Karpas-422 (cell line): ENCODE data around the gene PATJ. TPM values are rescaled to one million over a fixed set of nuclear protein-coding genes. Genes with fewer than 3 reads are reported as not detected.
"Not testable (repeated sequence)": the region's sequence is repeated elsewhere in the genome, so short reads cannot be mapped to it uniquely, and the experiment has no call there.

Source experiments
- DNase-seq: peaks from one replicate; pipeline ENCODE4 v3.0.0-alpha.2; 2015
- H2AFZ ChIP-seq: fragments of 200-600 bp; sonication (generic); 2 replicates; pipeline ENCODE4 v1.6.1; 2014; ENCODE audit warnings: antibody characterized with exemption, low read length, mixed read lengths
- H3K27ac ChIP-seq: fragments of 200-600 bp; sonication (generic); 2 replicates; pipeline ENCODE4 v1.5.1; 2014; ENCODE audit warnings: mild to moderate bottlenecking, low read length, moderate library complexity
- H3K27me3 ChIP-seq: fragments of 200-600 bp; sonication (generic); 2 replicates; pipeline ENCODE4 v1.6.1; 2014; ENCODE audit warnings: low read length, mixed read lengths
- H3K36me3 ChIP-seq: fragments of 200-600 bp; sonication (generic); 2 replicates; pipeline ENCODE4 v1.6.1; 2014; ENCODE audit warnings: low read length, mixed read lengths; ENCODE audit not compliant: insufficient read depth
- H3K4me1 ChIP-seq: fragments of 200-600 bp; sonication (generic); 2 replicates; pipeline ENCODE4 v1.6.1; 2014; ENCODE audit warnings: mild to moderate bottlenecking, low read length, mixed read lengths
- H3K4me2 ChIP-seq: fragments of 200-600 bp; sonication (generic); 2 replicates; pipeline ENCODE4 v1.6.1; 2014; ENCODE audit warnings: low read length, low read depth, mild to moderate bottlenecking; ENCODE audit not compliant: poor library complexity, severe bottlenecking
- H3K4me3 ChIP-seq: fragments of 200-600 bp; sonication (generic); 2 replicates; pipeline ENCODE4 v1.5.1; 2014; ENCODE audit warnings: mild to moderate bottlenecking, antibody characterized with exemption, low read length, mixed read lengths
- H3K79me2 ChIP-seq: fragments of 200-600 bp; sonication (generic); 2 replicates; pipeline ENCODE4 v1.6.1; 2014; ENCODE audit warnings: mild to moderate bottlenecking, low read length, mixed read lengths
- H3K9ac ChIP-seq: fragments of 200-600 bp; sonication (generic); 2 replicates; pipeline ENCODE4 v1.6.0; 2014; ENCODE audit warnings: low read length
- H3K9me2 ChIP-seq: fragments of 200-600 bp; sonication (generic), shearing (Covaris generic); replicated peaks from 2 replicates; pipeline ENCODE4 v1.6.0; 2014; ENCODE audit warnings: mild to moderate bottlenecking, low read length, moderate library complexity; ENCODE audit not compliant: insufficient read depth
- H3K9me3 ChIP-seq: fragments of 300-700, 200-600 bp; sonication (generic); 2 replicates; pipeline ENCODE4 v1.6.1; 2014; ENCODE audit warnings: low read length, mixed read lengths
- H4K20me1 ChIP-seq: fragments of 200-600 bp; sonication (generic); 2 replicates; pipeline ENCODE4 v1.6.1; 2014; ENCODE audit warnings: mild to moderate bottlenecking, antibody characterized with exemption, low read length, low read depth; ENCODE audit not compliant: insufficient read depth
- total RNA-seq: library from RNA; depleted of rRNA; stranded (reverse); fragments of >200 nt; shearing (Covaris generic); gene quantifications from 2 replicates; pipeline ENCODE4 v1.2.3, GENCODE V29; 2014; ENCODE audit warnings: low replicate concordance

The PATJ gene
- total RNA-seq, 1 experiment from 2014 or later = not detected

GRCh38 chr1:61935516-61935915, 193.2 kb downstream of the PATJ start:
- Histone ChIP-seq H3K9me3 (no peaks in the 10 kb centered on the region), H2AFZ (no peak overlapping the region), H3K9ac (no peak overlapping the region), H3K27me3 (no peaks in the 10 kb centered on the region), H3K4me2 (no peak overlapping the region), H4K20me1 (no peaks in the 10 kb centered on the region), H3K4me1 (no peaks in the 10 kb centered on the region), H3K36me3 (no peaks in the 10 kb centered on the region), H3K4me3 (no peak overlapping the region), H3K27ac (no peak overlapping the region), H3K79me2 (no peaks in the 10 kb centered on the region), H3K9me2 (no peaks in the 10 kb centered on the region)
- DNase-seq = no peak

GRCh38 chr1:61936839-61937238, 194.6 kb downstream of the PATJ start:
- H3K9ac ChIP-seq = no peak overlapping the region
- no peaks in the 10 kb centered on the region for H3K4me1 ChIP-seq
- H3K4me3 ChIP-seq = no peak overlapping the region
- no peaks in the 10 kb centered on the region for H3K27me3 ChIP-seq
- H2AFZ ChIP-seq = no peak overlapping the region
- no peak for DNase-seq
- no peaks in the 10 kb centered on the region for H3K36me3 ChIP-seq
- H3K4me2 ChIP-seq = no peak overlapping the region
- no peaks in the 10 kb centered on the region for H3K9me2 ChIP-seq
- H4K20me1 ChIP-seq = no peaks in the 10 kb centered on the region
- H3K9me3 ChIP-seq = no peaks in the 10 kb centered on the region
- no peak overlapping the region for H3K27ac ChIP-seq
- H3K79me2 ChIP-seq = no peaks in the 10 kb centered on the region

GRCh38 chr1:61941794-61942193, 199.5 kb downstream of the PATJ start:
- Histone ChIP-seq H3K4me3 (no peak overlapping the region), H3K4me1 (no peaks in the 10 kb centered on the region), H3K9ac (no peak overlapping the region), H2AFZ (no peak overlapping the region), H3K9me2 (no peaks in the 10 kb centered on the region), H3K79me2 (no peaks in the 10 kb centered on the region), H3K36me3 (no peaks in the 10 kb centered on the region), H3K27ac (no peak overlapping the region), H3K9me3 (no peaks in the 10 kb centered on the region), H3K27me3 (no peaks in the 10 kb centered on the region), H4K20me1 (no peaks in the 10 kb centered on the region), H3K4me2 (no peak overlapping the region)
- no peak for DNase-seq

- no peaks in the 10 kb centered on the region for H3K9me3 ChIP-seq
- no peak overlapping the region for H3K9ac ChIP-seq
- no peak for DNase-seq
- H3K4me2 ChIP-seq = no peak overlapping the region
- no peak overlapping the region for H2AFZ ChIP-seq
- H3K9me2 ChIP-seq = no peaks in the 10 kb centered on the region
- no peaks in the 10 kb centered on the region for H3K36me3 ChIP-seq
- no peaks in the 10 kb centered on the region for H3K27me3 ChIP-seq
- no peaks in the 10 kb centered on the region for H3K79me2 ChIP-seq
- no peak overlapping the region for H3K4me3 ChIP-seq
- H3K4me1 ChIP-seq = no peaks in the 10 kb centered on the region
- H3K27ac ChIP-seq = no peak overlapping the region
- H4K20me1 ChIP-seq = no peaks in the 10 kb centered on the region
Observed at GRCh38 chr1:61942856-61943255, 200.6 kb downstream of the PATJ start.

GRCh38 chr1:61948685-61949084, 206.4 kb downstream of the PATJ start:
- H3K79me2 ChIP-seq, H3K9me2 ChIP-seq, H3K9me3 ChIP-seq, DNase-seq, H3K4me1 ChIP-seq, H3K9ac ChIP-seq, H3K4me2 ChIP-seq, H4K20me1 ChIP-seq, H3K4me3 ChIP-seq, H2AFZ ChIP-seq, H3K36me3 ChIP-seq, H3K27ac ChIP-seq, H3K27me3 ChIP-seq: not testable (repeated sequence)

GRCh38 chr1:61950418-61950817, 208.1 kb downstream of the PATJ start:
- peak; percentile 47 for DNase-seq

GRCh38 chr1:61951731-61952580, 209.7 kb downstream of the PATJ start:
- Histone ChIP-seq H3K4me2 (no peak overlapping the region), H3K4me1 (no peaks in the 10 kb centered on the region), H4K20me1 (no peaks in the 10 kb centered on the region), H3K27ac (no peak overlapping the region), H3K4me3 (no peak overlapping the region), H3K27me3 (no peaks in the 10 kb centered on the region), H3K9ac (no peak overlapping the region), H3K79me2 (no peaks in the 10 kb centered on the region), H3K36me3 (no peaks in the 10 kb centered on the region), H3K9me2 (no peaks in the 10 kb centered on the region), H2AFZ (no peak overlapping the region), H3K9me3 (no peaks in the 10 kb centered on the region)
- DNase-seq = no peak

More at GRCh38 chr1:61950418-61950817, 208.1 kb downstream of the PATJ start:
- Histone ChIP-seq H2AFZ (no peak overlapping the region), H3K9me3 (no peaks in the 10 kb centered on the region), H3K79me2 (no peaks in the 10 kb centered on the region), H3K9ac (no peak overlapping the region), H4K20me1 (no peaks in the 10 kb centered on the region), H3K4me2 (no peak overlapping the region), H3K27ac (no peak overlapping the region), H3K27me3 (no peaks in the 10 kb centered on the region), H3K36me3 (no peaks in the 10 kb centered on the region), H3K9me2 (no peaks in the 10 kb centered on the region), H3K4me3 (no peak overlapping the region), H3K4me1 (no peaks in the 10 kb centered on the region)

- H3K27me3 ChIP-seq = no peaks in the 10 kb centered on the region
- no peak for DNase-seq
- no peak overlapping the region for H2AFZ ChIP-seq
- no peaks in the 10 kb centered on the region for H3K9me3 ChIP-seq
- H3K4me2 ChIP-seq = no peak overlapping the region
- H3K9me2 ChIP-seq = no peaks in the 10 kb centered on the region
- no peak overlapping the region for H3K9ac ChIP-seq
- H4K20me1 ChIP-seq = no peaks in the 10 kb centered on the region
- H3K36me3 ChIP-seq = no peaks in the 10 kb centered on the region
- H3K4me3 ChIP-seq = no peak overlapping the region
- no peak overlapping the region for H3K27ac ChIP-seq
- no peaks in the 10 kb centered on the region for H3K79me2 ChIP-seq
- H3K4me1 ChIP-seq = no peaks in the 10 kb centered on the region
Observed at GRCh38 chr1:61952675-61953074, 210.4 kb downstream of the PATJ start.
